ENCODE results near the gene RCVRN.

Gene RCVRN

GRCh38 chr17:9905078-9905415 lies at the start of gene RCVRN:
TSS of gene RCVRN (minus strand) at chr17:9905271. CDS start at chr17:9905180, 91 bp downstream.
- DNase-seq = no peak

- DNase-seq = no peak
These were observed 48.4 kb upstream of the RCVRN start for GRCh38 chr17:9953492-9953891.

GRCh38 chr17:9951803-9952202 lies 46.7 kb upstream of the RCVRN start:
- no peak for DNase-seq

- no peak for DNase-seq
These were observed 43.9 kb upstream of the RCVRN start for GRCh38 chr17:9948928-9949327.

GRCh38 chr17:9944704-9945103 lies 39.6 kb upstream of the RCVRN start:
- DNase-seq = no peak

- DNase-seq = no peak
These were observed 38.3 kb upstream of the RCVRN start for GRCh38 chr17:9943343-9943742.

GRCh38 chr17:9942885-9943284 lies 37.8 kb upstream of the RCVRN start:
- DNase-seq = no peak

- DNase-seq = no peak
These were observed 36.2 kb upstream of the RCVRN start for GRCh38 chr17:9941305-9941704.

GRCh38 chr17:9940841-9941240 lies 35.8 kb upstream of the RCVRN start:
- no peak for DNase-seq

GRCh38 chr17:9938764-9939163 lies 33.7 kb upstream of the RCVRN start:
- no peak for DNase-seq

- no peak for DNase-seq
These were observed 32.8 kb upstream of the RCVRN start for GRCh38 chr17:9937901-9938300.

- no peak for DNase-seq
These were observed 32.2 kb upstream of the RCVRN start for GRCh38 chr17:9937241-9937761.

GRCh38 chr17:9936095-9936494 lies 31.0 kb upstream of the RCVRN start:
- DNase-seq = no peak

GRCh38 chr17:9935408-9935807 lies 30.3 kb upstream of the RCVRN start:
- DNase-seq = no peak

GRCh38 chr17:9934331-9934730 lies 29.3 kb upstream of the RCVRN start:
- DNase-seq = no peak

GRCh38 chr17:9932491-9932890 lies 27.4 kb upstream of the RCVRN start:
- DNase-seq = no peak

- DNase-seq = no peak
These were observed 26.2 kb upstream of the RCVRN start for GRCh38 chr17:9931144-9931741.

GRCh38 chr17:9929871-9930270 lies 24.8 kb upstream of the RCVRN start:
- no peak for DNase-seq

GRCh38 chr17:9928601-9929333 lies 23.7 kb upstream of the RCVRN start:
- DNase-seq = no peak

- DNase-seq = no peak
These were observed 21.2 kb upstream of the RCVRN start for GRCh38 chr17:9926150-9926804.

- DNase-seq = no peak
These were observed 20.4 kb upstream of the RCVRN start for GRCh38 chr17:9925457-9925856.

GRCh38 chr17:9924735-9925191 lies 19.7 kb upstream of the RCVRN start:
- peak; percentile 55 for DNase-seq

- DNase-seq = no peak
These were observed 17.2 kb upstream of the RCVRN start for GRCh38 chr17:9922012-9922848.
